ENCODE results near the gene ZBTB17. TPM values are rescaled to one million over a fixed set of nuclear protein-coding genes. Genes with fewer than 3 reads are reported as not detected.

The ZBTB17 gene
- polyA plus RNA-seq, 2 donors = 27.8 to 41.7 TPM

- Histone ChIP-seq H3K27ac (ENCODE audit: low read depth in 2 of 2, low read length in 1 of 2) (no peak overlapping the region), H3K9me3 (ENCODE audit: control insufficient read depth in 2 of 2, insufficient read depth in 1 of 2, low read depth in 1 of 2, low read length in 1 of 2) (no peaks in the 10 kb centered on the region), H3K4me3 (ENCODE audit: low read depth in 1 of 2, low read length in 2 of 2) (no peak overlapping the region), H3K4me1 (ENCODE audit: control insufficient read depth in 2 of 2, insufficient read depth in 2 of 2, low read length in 1 of 2) (peaks cover 3 to 15% of the 10 kb centered on the region in 2 donors), H3K27me3 (ENCODE audit: control insufficient read depth in 1 of 2, insufficient read depth in 2 of 2, low read length in 2 of 2) (no peaks in the 10 kb centered on the region), H3K36me3 (ENCODE audit: control insufficient read depth in 2 of 2, insufficient read depth in 2 of 2, low read length in 1 of 2) (peaks cover 19 to 77% of the 10 kb centered on the region in 2 donors)
- WGBS, 2 donors = 93 to 94% methylated on average over 54 to 55 of the region's 55 CpGs
Observed at GRCh38 chr1:15944308-15945010, 31.4 kb downstream of the ZBTB17 start.

GRCh38 chr1:15943992-15944307 is 32.0 kb downstream of the ZBTB17 start:
- Histone ChIP-seq H3K4me3 (ENCODE audit: low read depth in 1 of 2, low read length in 2 of 2) (no peak overlapping the region), H3K9me3 (ENCODE audit: control insufficient read depth in 2 of 2, insufficient read depth in 1 of 2, low read depth in 1 of 2, low read length in 1 of 2) (no peaks in the 10 kb centered on the region), H3K27me3 (ENCODE audit: control insufficient read depth in 1 of 2, insufficient read depth in 2 of 2, low read length in 2 of 2) (no peaks in the 10 kb centered on the region), H3K27ac (ENCODE audit: low read depth in 2 of 2, low read length in 1 of 2) (no peak overlapping the region), H3K4me1 (ENCODE audit: control insufficient read depth in 2 of 2, insufficient read depth in 2 of 2, low read length in 1 of 2) (peaks cover 3 to 10% of the 10 kb centered on the region in 2 donors), H3K36me3 (ENCODE audit: control insufficient read depth in 2 of 2, insufficient read depth in 2 of 2, low read length in 1 of 2) (peaks cover 19 to 79% of the 10 kb centered on the region in 2 donors)
- 93 to 94% methylated on average over 22 of the region's 22 CpGs for WGBS, 2 donors

- H3K27ac ChIP-seq (ENCODE audit: low read depth in 2 of 2, low read length in 1 of 2) = no peak overlapping the region
- H3K27me3 ChIP-seq (ENCODE audit: control insufficient read depth in 1 of 2, insufficient read depth in 2 of 2, low read length in 2 of 2) = no peaks in the 10 kb centered on the region
- H3K36me3 ChIP-seq (ENCODE audit: control insufficient read depth in 2 of 2, insufficient read depth in 2 of 2, low read length in 1 of 2) = peaks cover 19 to 84% of the 10 kb centered on the region in 2 donors
- no peaks in the 10 kb centered on the region for H3K9me3 ChIP-seq (ENCODE audit: control insufficient read depth in 2 of 2, insufficient read depth in 1 of 2, low read depth in 1 of 2, low read length in 1 of 2)
- H3K4me3 ChIP-seq (ENCODE audit: low read depth in 1 of 2, low read length in 2 of 2) = no peak overlapping the region
- 96 to 97% methylated on average over 30 to 33 of the region's 33 CpGs for WGBS, 2 donors
- H3K4me1 ChIP-seq (ENCODE audit: control insufficient read depth in 2 of 2, insufficient read depth in 2 of 2, low read length in 1 of 2) = peaks cover 3 to 7% of the 10 kb centered on the region in 2 donors
Observed at GRCh38 chr1:15943328-15943991, 32.4 kb downstream of the ZBTB17 start.

GRCh38 chr1:15942661-15943327 is 33.1 kb downstream of the ZBTB17 start:
- H3K4me1 ChIP-seq (ENCODE audit: control insufficient read depth in 2 of 2, insufficient read depth in 2 of 2, low read length in 1 of 2) = peaks cover 2 to 3% of the 10 kb centered on the region in 2 donors
- no peak overlapping the region for H3K27ac ChIP-seq (ENCODE audit: low read depth in 2 of 2, low read length in 1 of 2)
- no peaks in the 10 kb centered on the region for H3K9me3 ChIP-seq (ENCODE audit: control insufficient read depth in 2 of 2, insufficient read depth in 1 of 2, low read depth in 1 of 2, low read length in 1 of 2)
- peaks cover 22 to 84% of the 10 kb centered on the region in 2 donors for H3K36me3 ChIP-seq (ENCODE audit: control insufficient read depth in 2 of 2, insufficient read depth in 2 of 2, low read length in 1 of 2)
- no peaks in the 10 kb centered on the region for H3K27me3 ChIP-seq (ENCODE audit: control insufficient read depth in 1 of 2, insufficient read depth in 2 of 2, low read length in 2 of 2)
- H3K4me3 ChIP-seq (ENCODE audit: low read depth in 1 of 2, low read length in 2 of 2) = no peak overlapping the region
- WGBS, 2 donors = 73 to 75% methylated on average over 18 of the region's 18 CpGs

- Histone ChIP-seq H3K4me1 (ENCODE audit: control insufficient read depth in 2 of 2, insufficient read depth in 2 of 2, low read length in 1 of 2) (peaks cover under 1 to 2% of the 10 kb centered on the region in 2 donors), H3K27ac (ENCODE audit: low read depth in 2 of 2, low read length in 1 of 2) (no peak overlapping the region), H3K9me3 (ENCODE audit: control insufficient read depth in 2 of 2, insufficient read depth in 1 of 2, low read depth in 1 of 2, low read length in 1 of 2) (no peaks in the 10 kb centered on the region), H3K36me3 (ENCODE audit: control insufficient read depth in 2 of 2, insufficient read depth in 2 of 2, low read length in 1 of 2) (peaks cover 24 to 85% of the 10 kb centered on the region in 2 donors), H3K27me3 (ENCODE audit: control insufficient read depth in 1 of 2, insufficient read depth in 2 of 2, low read length in 2 of 2) (no peaks in the 10 kb centered on the region), H3K4me3 (ENCODE audit: low read depth in 1 of 2, low read length in 2 of 2) (no peak overlapping the region)
- whole genome bisulfite sequencing, 2 donors = 73 to 75% methylated on average over 32 of the region's 32 CpGs
Observed at GRCh38 chr1:15941899-15942660, 33.8 kb downstream of the ZBTB17 start.

GRCh38 chr1:15941044-15941840 is 34.7 kb downstream of the ZBTB17 start:
- 85 to 87% methylated on average over 13 of the region's 13 CpGs for WGBS, 2 donors
- Histone ChIP-seq H3K9me3 (ENCODE audit: control insufficient read depth in 2 of 2, insufficient read depth in 1 of 2, low read depth in 1 of 2, low read length in 1 of 2) (no peaks in the 10 kb centered on the region), H3K4me1 (ENCODE audit: control insufficient read depth in 2 of 2, insufficient read depth in 2 of 2, low read length in 1 of 2) (peaks cover 0 to 2% of the 10 kb centered on the region in 2 donors), H3K4me3 (ENCODE audit: low read depth in 1 of 2, low read length in 2 of 2) (no peak overlapping the region), H3K27ac (ENCODE audit: low read depth in 2 of 2, low read length in 1 of 2) (no peak overlapping the region), H3K36me3 (ENCODE audit: control insufficient read depth in 2 of 2, insufficient read depth in 2 of 2, low read length in 1 of 2) (peaks cover 25 to 80% of the 10 kb centered on the region in 2 donors), H3K27me3 (ENCODE audit: control insufficient read depth in 1 of 2, insufficient read depth in 2 of 2, low read length in 2 of 2) (no peaks in the 10 kb centered on the region)

- H3K9me3 ChIP-seq (ENCODE audit: control insufficient read depth in 2 of 2, insufficient read depth in 1 of 2, low read depth in 1 of 2, low read length in 1 of 2) = no peaks in the 10 kb centered on the region
- peaks cover 0 to 2% of the 10 kb centered on the region in 2 donors for H3K4me1 ChIP-seq (ENCODE audit: control insufficient read depth in 2 of 2, insufficient read depth in 2 of 2, low read length in 1 of 2)
- H3K36me3 ChIP-seq (ENCODE audit: control insufficient read depth in 2 of 2, insufficient read depth in 2 of 2, low read length in 1 of 2) = peaks cover 28 to 79% of the 10 kb centered on the region in 2 donors
- WGBS, 2 donors = 87 to 91% methylated on average over 13 of the region's 13 CpGs
- no peak overlapping the region for H3K27ac ChIP-seq (ENCODE audit: low read depth in 2 of 2, low read length in 1 of 2)
- no peaks in the 10 kb centered on the region for H3K27me3 ChIP-seq (ENCODE audit: control insufficient read depth in 1 of 2, insufficient read depth in 2 of 2, low read length in 2 of 2)
- H3K4me3 ChIP-seq (ENCODE audit: low read depth in 1 of 2, low read length in 2 of 2) = no peak overlapping the region
Observed at GRCh38 chr1:15940110-15941043, 35.5 kb downstream of the ZBTB17 start.

Measured in esophagus (tissue), 2 donors.